ENCODE measurements around the gene KRT81.
"Not testable (repeated sequence)": the region's sequence is repeated elsewhere in the genome, so short reads cannot be mapped to it uniquely, and the experiment has no call there.

DNA sequence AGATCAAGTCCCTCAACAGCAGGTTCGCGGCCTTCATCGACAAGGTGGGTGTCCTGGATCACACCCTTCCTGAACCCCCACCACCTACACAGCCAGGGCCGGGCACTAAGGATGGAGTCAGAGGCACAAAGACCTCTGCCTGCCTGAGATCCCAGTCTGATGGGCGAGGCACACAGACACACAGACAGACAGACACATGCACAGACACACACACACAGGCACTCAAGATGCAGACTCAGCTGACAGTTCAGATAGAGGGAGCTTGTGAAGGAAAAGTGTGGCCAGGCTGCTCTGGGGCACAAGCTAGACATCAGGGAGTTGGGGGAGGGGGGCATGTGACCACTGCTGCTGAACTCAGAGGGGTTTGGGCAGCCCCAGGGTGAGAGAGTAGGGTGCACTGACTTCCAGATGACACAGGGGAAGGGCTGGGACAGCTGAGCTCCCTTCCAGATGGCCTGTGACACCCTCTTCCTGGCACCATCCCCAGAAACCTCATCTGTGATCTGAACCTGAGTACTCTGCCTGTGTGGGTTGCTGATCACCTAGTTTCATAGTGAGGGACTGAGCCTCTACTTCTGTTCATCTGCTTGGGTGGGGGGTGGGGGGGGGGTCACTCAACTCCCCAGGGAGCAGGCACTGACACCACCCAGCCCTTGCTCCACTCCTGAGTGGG is 11.0 kb upstream of the KRT81 start:
- TF ChIP-seq, protein P1, sequence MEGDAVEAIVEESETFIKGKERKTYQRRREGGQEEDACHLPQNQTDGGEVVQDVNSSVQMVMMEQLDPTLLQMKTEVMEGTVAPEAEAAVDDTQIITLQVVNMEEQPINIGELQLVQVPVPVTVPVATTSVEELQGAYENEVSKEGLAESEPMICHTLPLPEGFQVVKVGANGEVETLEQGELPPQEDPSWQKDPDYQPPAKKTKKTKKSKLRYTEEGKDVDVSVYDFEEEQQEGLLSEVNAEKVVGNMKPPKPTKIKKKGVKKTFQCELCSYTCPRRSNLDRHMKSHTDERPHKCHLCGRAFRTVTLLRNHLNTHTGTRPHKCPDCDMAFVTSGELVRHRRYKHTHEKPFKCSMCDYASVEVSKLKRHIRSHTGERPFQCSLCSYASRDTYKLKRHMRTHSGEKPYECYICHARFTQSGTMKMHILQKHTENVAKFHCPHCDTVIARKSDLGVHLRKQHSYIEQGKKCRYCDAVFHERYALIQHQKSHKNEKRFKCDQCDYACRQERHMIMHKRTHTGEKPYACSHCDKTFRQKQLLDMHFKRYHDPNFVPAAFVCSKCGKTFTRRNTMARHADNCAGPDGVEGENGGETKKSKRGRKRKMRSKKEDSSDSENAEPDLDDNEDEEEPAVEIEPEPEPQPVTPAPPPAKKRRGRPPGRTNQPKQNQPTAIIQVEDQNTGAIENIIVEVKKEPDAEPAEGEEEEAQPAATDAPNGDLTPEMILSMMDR (IDR thresholded peaks at IDR 0.05; ENCODE audit: low read depth, low read length), result not testable (repeated sequence)
- not testable (repeated sequence) for TF ChIP-seq POLR2A (IDR thresholded peaks at IDR 0.05; ENCODE audit: extremely low read depth, insufficient read length)

Measured in NB4 (cell line).